Stomach (tissue), 9 donors: ENCODE data around the gene CCDC183. TPM values are rescaled to one million over a fixed set of nuclear protein-coding genes. Genes with fewer than 3 reads are reported as not detected.

Experiments
- DNase-seq, 2 donors: peaks; one replicate each; pipeline versions ENCODE4 v3.0.0 to v3.0.0-alpha.2; 2013 to 2019
- H3K27ac ChIP-seq, 5 donors: fragments of 200-600 bp in 4 of 5; sonication (generic) in 4 of 5; one replicate each; pipeline ENCODE4 v1.5.1; 2013 to 2019; ENCODE audit warnings: mild to moderate bottlenecking in 1 of 5, moderate library complexity in 1 of 5
- H3K27me3 ChIP-seq, 3 donors: fragments of 200-600 bp; sonication (generic); one replicate each; pipeline ENCODE4 v1.5.1; 2017 to 2019; ENCODE audit warnings: mixed run types in 1 of 3
- H3K36me3 ChIP-seq, 4 donors: fragments of 200-600 bp; sonication (generic); 1 replicate in 3 of 4; 2 replicates in 1 of 4; pipeline ENCODE4 v1.5.1; 2016 to 2019
- H3K4me1 ChIP-seq, 4 donors: fragments of 200-600 bp; sonication (generic); one replicate each; pipeline ENCODE4 v1.5.1; 2016 to 2019
- H3K4me3 ChIP-seq, 4 donors: fragments of 200-600 bp; sonication (generic) in 3 of 4; one replicate each; pipeline ENCODE4 v1.5.1; 2016 to 2019; ENCODE audit warnings: mild to moderate bottlenecking in 1 of 4
- H3K9me3 ChIP-seq, 4 donors: fragments of 200-600 bp; sonication (generic); one replicate each; pipeline ENCODE4 v1.5.1; 2016 to 2019
- EP300 ChIP-seq: sonication (generic); formaldehyde crosslinking; IDR thresholded peaks from one replicate; pipeline ENCODE4 v1.6.1; 2017; ENCODE audit warnings: antibody characterized with exemption
- POLR2A ChIP-seq, 4 donors: fragments of 450-650 bp; IDR thresholded peaks; one replicate each; pipeline ENCODE4 v1.6.1; 2016; ENCODE audit warnings: antibody characterized with exemption in 4 of 4, control low read depth in 2 of 4, mild to moderate bottlenecking in 1 of 4, moderate library complexity in 1 of 4
- POLR2AphosphoS5 ChIP-seq, 3 donors: sonication (generic); formaldehyde crosslinking; IDR thresholded peaks; one replicate each; pipeline ENCODE4 v1.6.1; 2016; ENCODE audit warnings: antibody characterized with exemption in 3 of 3
- WGBS, 5 donors: extraction: QIAGEN DNeasy Blood & Tissue Kit in 3 of 5; methylation state at CpG; one replicate each; pipeline versions ENCODE4 v1.1.5 to v1.1.7; 2013 to 2018; 5-methylcytosine and 5-hydroxymethylcytosine counted together
- intact Hi-C: fragments of 100-400 bp; cut with DNase I; formaldehyde crosslinking; loops from one replicate; pipeline ENCODE4 v1.15.1; 2023; ENCODE audit warnings: low total_unique reads
- polyA plus RNA-seq, 3 donors: library from polyadenylated mRNA; stranded (reverse); fragments of 200-250 nt; gene quantifications; one replicate each; pipeline ENCODE4 v1.2.3, GENCODE V29; 2013
- total RNA-seq, 5 donors: library from RNA; depleted of rRNA; stranded (reverse); fragments of >200 nt; gene quantifications; one replicate each; pipeline versions ENCODE4 v1.1.0 to v1.2.3, GENCODE V29; 2014 to 2016
- TF ChIP-seq, protein P1 (sequence below), 7 experiments: fragments of 450-650 bp in 4 of 7; fragments of 200-600 bp in 3 of 7; sonication (generic) in 3 of 7; IDR thresholded peaks; one replicate each; pipeline ENCODE4 v1.5.1; 2016 to 2019; ENCODE audit warnings: antibody characterized with exemption in 7 of 7, control low read depth in 2 of 7, mild to moderate bottlenecking in 1 of 7
- donor health status: healthy with polysubstance abuse.
- donor health status: Bipolar disorder and iron deficiency.
- donor health status: healthy.

The CCDC183 gene
- total and polyA plus RNA-seq, 8 donors: 1.2 to 53.0 (median 4.7) TPM

DNA sequence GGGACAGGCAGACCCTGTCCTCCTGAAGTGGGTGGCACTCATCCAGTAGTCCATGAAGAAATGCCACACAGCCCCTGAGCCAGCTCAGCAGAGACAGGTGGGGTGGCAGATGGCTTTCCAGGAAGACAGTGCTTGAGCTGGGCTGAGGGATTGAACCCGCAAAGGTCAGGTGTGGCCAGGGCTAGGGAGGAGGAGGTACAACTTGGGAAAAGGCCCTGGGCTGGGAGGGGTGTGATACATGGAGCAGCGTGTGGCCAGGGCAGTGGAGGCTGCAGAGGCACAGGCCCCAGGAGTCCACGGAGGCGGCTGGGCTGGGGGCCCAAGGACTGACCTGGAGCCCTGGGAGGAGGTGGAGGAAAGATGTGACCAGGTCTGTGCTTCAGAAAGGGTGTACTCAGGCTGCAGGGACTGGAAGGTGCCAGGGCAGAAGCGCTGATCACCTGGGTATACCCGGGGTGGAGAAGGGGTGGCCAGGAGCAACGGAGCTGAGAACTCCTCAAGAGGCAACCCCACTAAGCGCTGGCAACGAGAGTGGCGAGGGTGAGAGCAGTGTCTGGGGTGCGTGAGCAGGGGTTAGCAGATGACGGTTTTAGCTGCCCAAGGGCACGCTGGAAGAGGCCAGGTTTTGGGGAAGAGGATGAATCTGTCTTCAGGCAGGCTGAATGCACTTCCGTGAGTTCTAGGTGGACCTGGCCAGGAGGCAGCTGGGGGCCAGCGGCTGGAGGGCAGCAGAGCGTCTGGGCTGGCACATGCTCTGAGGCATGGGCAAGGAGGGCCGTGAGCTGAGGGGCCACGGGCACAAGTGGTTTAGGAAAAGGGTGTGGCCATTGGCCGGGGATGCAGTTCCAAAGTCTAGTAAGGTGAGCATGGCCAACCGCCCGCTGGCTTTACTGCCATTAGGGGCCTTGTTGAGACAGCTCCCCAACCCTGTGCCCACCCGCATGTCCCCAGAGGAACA, 7.7 kb downstream of the CCDC183 start:
- no peaks in the 10 kb centered on the region for H3K9me3 ChIP-seq
- H3K36me3 ChIP-seq: peaks cover 0 to 17% (median 3%) of the 10 kb centered on the region in 4 donors
- H3K4me3 ChIP-seq: no peak overlapping the region
- 87 to 93% (median 91%) methylated on average over 22 of the region's 22 CpGs for WGBS, 5 donors
- TF ChIP-seq POLR2AphosphoS5 (IDR thresholded peaks at IDR 0.05): no peak
- TF ChIP-seq EP300: no peak
- TF ChIP-seq, protein P1, sequence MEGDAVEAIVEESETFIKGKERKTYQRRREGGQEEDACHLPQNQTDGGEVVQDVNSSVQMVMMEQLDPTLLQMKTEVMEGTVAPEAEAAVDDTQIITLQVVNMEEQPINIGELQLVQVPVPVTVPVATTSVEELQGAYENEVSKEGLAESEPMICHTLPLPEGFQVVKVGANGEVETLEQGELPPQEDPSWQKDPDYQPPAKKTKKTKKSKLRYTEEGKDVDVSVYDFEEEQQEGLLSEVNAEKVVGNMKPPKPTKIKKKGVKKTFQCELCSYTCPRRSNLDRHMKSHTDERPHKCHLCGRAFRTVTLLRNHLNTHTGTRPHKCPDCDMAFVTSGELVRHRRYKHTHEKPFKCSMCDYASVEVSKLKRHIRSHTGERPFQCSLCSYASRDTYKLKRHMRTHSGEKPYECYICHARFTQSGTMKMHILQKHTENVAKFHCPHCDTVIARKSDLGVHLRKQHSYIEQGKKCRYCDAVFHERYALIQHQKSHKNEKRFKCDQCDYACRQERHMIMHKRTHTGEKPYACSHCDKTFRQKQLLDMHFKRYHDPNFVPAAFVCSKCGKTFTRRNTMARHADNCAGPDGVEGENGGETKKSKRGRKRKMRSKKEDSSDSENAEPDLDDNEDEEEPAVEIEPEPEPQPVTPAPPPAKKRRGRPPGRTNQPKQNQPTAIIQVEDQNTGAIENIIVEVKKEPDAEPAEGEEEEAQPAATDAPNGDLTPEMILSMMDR (IDR thresholded peaks at IDR 0.05): no peak
- TF ChIP-seq POLR2A (IDR thresholded peaks at IDR 0.05): no peak
- DNase-seq: no peak
- no peak overlapping the region for H3K27ac ChIP-seq
- intact Hi-C loops: no loop called here
- H3K27me3 ChIP-seq: peaks cover 3 to 40% (median 26%) of the 10 kb centered on the region in 3 donors
- H3K4me1 ChIP-seq: peaks cover 37 to 51% (median 47%) of the 10 kb centered on the region in 4 donors

DNA sequence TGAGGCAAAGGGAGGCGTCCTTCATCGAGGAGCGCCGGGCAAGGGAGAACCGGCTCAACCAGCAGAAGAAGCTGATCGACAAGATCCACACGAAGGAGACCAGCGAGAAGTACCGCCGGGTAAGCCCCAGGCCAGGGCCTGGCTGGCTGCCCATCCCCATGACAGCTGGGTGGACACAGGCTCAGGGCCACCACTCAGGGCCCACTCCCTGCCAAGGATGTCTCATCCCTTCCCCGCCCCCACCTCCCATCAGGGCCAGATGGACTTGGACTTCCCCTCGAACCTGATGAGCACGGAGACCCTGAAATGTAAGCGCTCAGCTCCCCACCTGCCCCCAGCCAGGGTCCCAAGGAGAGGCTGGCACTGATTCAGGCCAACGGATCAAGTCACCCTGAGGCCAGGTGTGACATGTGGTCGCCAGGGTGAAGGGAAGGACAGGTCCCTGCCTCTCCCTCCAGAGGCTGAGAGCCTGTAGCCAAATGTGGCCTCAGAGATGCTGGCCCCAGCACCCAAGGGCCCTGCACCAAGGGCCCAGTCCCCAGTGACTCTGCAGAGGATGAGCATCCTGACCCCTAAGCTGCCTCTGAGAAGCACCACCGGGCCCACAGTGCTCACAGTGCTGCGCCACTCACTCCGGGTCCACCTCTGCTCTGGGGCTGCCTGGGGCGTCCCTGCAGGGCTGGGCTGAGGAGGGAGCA, 8.5 kb downstream of the CCDC183 start:
- H3K9me3 ChIP-seq: no peaks in the 10 kb centered on the region
- intact Hi-C loops: no loop called here
- H3K27ac ChIP-seq: no peak overlapping the region
- H3K27me3 ChIP-seq: peaks cover 2 to 31% (median 17%) of the 10 kb centered on the region in 3 donors
- WGBS, 5 donors: 86 to 96% (median 90%) methylated on average over 12 to 20 of the region's 20 CpGs
- no peak for DNase-seq
- peaks cover 0 to 17% (median 3%) of the 10 kb centered on the region in 4 donors for H3K36me3 ChIP-seq
- H3K4me1 ChIP-seq: peaks cover 37 to 52% (median 48%) of the 10 kb centered on the region in 4 donors
- H3K4me3 ChIP-seq: no peak overlapping the region
- TF ChIP-seq, protein P1 (IDR thresholded peaks at IDR 0.05): no peak
- TF ChIP-seq EP300 (no peak), POLR2A (IDR thresholded peaks at IDR 0.05) (no peak), POLR2AphosphoS5 (IDR thresholded peaks at IDR 0.05) (no peak)

DNA sequence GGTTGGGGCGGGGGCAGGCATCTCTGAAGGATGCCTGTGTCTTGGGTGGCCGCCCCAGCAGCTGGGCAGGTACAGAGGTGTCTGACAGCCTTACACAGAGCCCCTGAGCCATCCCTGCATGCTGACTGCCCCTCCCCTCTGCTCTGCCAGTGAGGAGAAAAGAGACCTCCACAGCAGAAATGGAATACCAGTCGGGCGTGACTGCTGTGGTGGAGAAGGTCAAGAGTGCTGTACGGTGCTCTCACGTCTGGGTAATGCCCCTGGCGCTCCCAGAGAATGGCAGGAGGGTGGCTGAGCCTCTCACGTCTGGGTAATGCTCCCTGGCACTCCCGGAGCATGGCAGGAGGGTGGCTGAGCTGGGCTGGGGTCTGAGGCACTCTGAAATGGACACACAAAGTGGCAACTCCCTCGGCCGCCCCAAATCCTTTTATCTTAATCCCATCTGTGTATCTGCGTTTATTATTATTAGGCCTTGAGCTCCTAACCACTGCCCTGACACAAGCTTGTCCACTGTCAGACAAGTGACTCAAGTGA, 9.1 kb downstream of the CCDC183 start:
- Histone ChIP-seq H3K27ac (no peak overlapping the region), H3K36me3 (peaks cover 0 to 24% (median 3%) of the 10 kb centered on the region in 4 donors), H3K4me3 (no peak overlapping the region), H3K27me3 (peaks cover 0 to 25% (median 11%) of the 10 kb centered on the region in 3 donors), H3K4me1 (peaks cover 37 to 52% (median 48%) of the 10 kb centered on the region in 4 donors), H3K9me3 (no peaks in the 10 kb centered on the region)
- TF ChIP-seq POLR2AphosphoS5 (IDR thresholded peaks at IDR 0.05): no peak
- TF ChIP-seq, protein P1 (IDR thresholded peaks at IDR 0.05): no peak
- WGBS, 5 donors: 82 to 93% (median 91%) methylated on average over 9 to 12 of the region's 12 CpGs
- intact Hi-C loops: no loop called here
- no peak for DNase-seq

DNA sequence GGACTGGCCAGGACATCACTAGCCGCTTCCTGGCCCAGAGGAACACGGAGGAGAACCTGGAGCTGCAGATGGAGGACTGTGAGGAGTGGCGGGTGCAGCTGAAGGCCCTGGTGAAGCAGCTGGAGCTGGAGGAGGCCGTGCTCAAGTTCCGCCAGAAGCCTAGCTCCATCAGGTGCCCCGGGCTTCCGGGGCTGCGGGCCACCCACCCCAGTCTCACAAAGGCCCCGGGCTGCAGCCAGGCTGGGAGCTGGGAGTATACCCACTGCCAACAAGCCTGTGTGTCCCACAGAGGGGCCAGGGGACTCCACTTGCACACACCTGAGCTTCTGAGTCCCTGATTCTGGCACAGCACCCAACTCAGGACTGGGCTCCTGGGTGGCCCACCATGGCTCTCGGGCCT, 9.9 kb downstream of the CCDC183 start:
- H3K4me1 ChIP-seq: peaks cover 30 to 52% (median 46%) of the 10 kb centered on the region in 4 donors
- H3K4me3 ChIP-seq: no peak overlapping the region
- peaks cover 0 to 24% (median 7%) of the 10 kb centered on the region in 4 donors for H3K36me3 ChIP-seq
- intact Hi-C loops: no loop called here
- WGBS, 5 donors: 89 to 99% (median 97%) methylated on average over 4 to 10 of the region's 10 CpGs
- no peaks in the 10 kb centered on the region for H3K9me3 ChIP-seq
- no peak overlapping the region for H3K27ac ChIP-seq
- no peak for DNase-seq
- H3K27me3 ChIP-seq: peaks cover 0 to 17% (median 3%) of the 10 kb centered on the region in 3 donors
- TF ChIP-seq EP300 (no peak), POLR2A (IDR thresholded peaks at IDR 0.05) (no peak), POLR2AphosphoS5 (IDR thresholded peaks at IDR 0.05) (no peak)
- TF ChIP-seq, protein P1 (IDR thresholded peaks at IDR 0.05): no peak
